H9 (cell line): Measurements from ENCODE around the gene ENC1. TPM values are rescaled to one million over a fixed set of nuclear protein-coding genes. Genes with fewer than 3 reads are reported as not detected.

Experiments used
- DNase-seq: peaks from one replicate; pipeline ENCODE4 v3.0.0-alpha.2; 2017
- H2AFZ ChIP-seq: one replicate; pipeline ENCODE4 v1.6.1; 2013; ENCODE audit warnings: mild to moderate bottlenecking, low read length, control low read depth, moderate library complexity
- H2AK5ac ChIP-seq: 2 replicates; pipeline ENCODE4 v1.6.1; 2013; ENCODE audit warnings: low read length, control low read depth, mixed read lengths; ENCODE audit not compliant: insufficient read length
- H2BK120ac ChIP-seq: one replicate; pipeline ENCODE4 v1.6.1; 2013; ENCODE audit warnings: low read depth, mild to moderate bottlenecking, low read length, control low read depth, inconsistent platforms; ENCODE audit not compliant: poor library complexity, severe bottlenecking
- H2BK12ac ChIP-seq: 2 replicates; pipeline ENCODE4 v1.6.1; 2013; ENCODE audit warnings: low read length, control low read depth, mixed read lengths, low read depth; ENCODE audit not compliant: insufficient read length
- H2BK15ac ChIP-seq: 2 replicates; pipeline ENCODE4 v1.6.1; 2013; ENCODE audit warnings: low read depth, low read length, control low read depth
- H2BK20ac ChIP-seq: one replicate; pipeline ENCODE4 v1.6.1; 2013; ENCODE audit warnings: low read depth, mild to moderate bottlenecking, low read length, control low read depth, inconsistent platforms; ENCODE audit not compliant: poor library complexity, severe bottlenecking
- H2BK5ac ChIP-seq: 2 replicates; pipeline ENCODE4 v1.6.1; 2013; ENCODE audit warnings: low read length, control low read depth, mixed read lengths; ENCODE audit not compliant: insufficient read length
- H3K14ac ChIP-seq: 2 replicates; pipeline ENCODE4 v1.6.1; 2013; ENCODE audit warnings: low read length, control low read depth; ENCODE audit not compliant: insufficient read depth
- H3K18ac ChIP-seq: 2 replicates; pipeline ENCODE4 v1.6.1; 2013; ENCODE audit warnings: low read depth, mild to moderate bottlenecking, mixed read lengths, low read length, control low read depth; ENCODE audit not compliant: insufficient read length
- H3K23ac ChIP-seq: 2 replicates; pipeline ENCODE4 v1.6.1; 2013; ENCODE audit warnings: low read length, control low read depth, mixed read lengths, low read depth; ENCODE audit not compliant: insufficient read length
- H3K23me2 ChIP-seq: 2 replicates; pipeline ENCODE4 v1.6.1; 2013; ENCODE audit warnings: low read depth, mild to moderate bottlenecking, mixed read lengths, low read length, control low read depth; ENCODE audit not compliant: insufficient read length, poor library complexity, severe bottlenecking
- H3K27ac ChIP-seq: 2 replicates; pipeline ENCODE4 v1.5.1; 2013; ENCODE audit warnings: low read length, control low read depth, mixed read lengths, low read depth; ENCODE audit not compliant: insufficient read length
- H3K27me3 ChIP-seq: 2 replicates; pipeline ENCODE4 v1.6.1; 2013; ENCODE audit warnings: low read length, control low read depth, inconsistent platforms; ENCODE audit not compliant: insufficient read depth
- H3K4ac ChIP-seq: 2 replicates; pipeline ENCODE4 v1.6.1; 2013; ENCODE audit warnings: low read depth, mild to moderate bottlenecking, control low read depth, inconsistent platforms, low read length, moderate library complexity
- H3K4me1 ChIP-seq: 2 replicates; pipeline ENCODE4 v1.6.1; 2013; ENCODE audit warnings: low read length, control low read depth, inconsistent platforms; ENCODE audit not compliant: insufficient read depth
- H3K4me2 ChIP-seq: 2 replicates; pipeline ENCODE4 v1.6.1; 2013; ENCODE audit warnings: low read length, control low read depth, mixed read lengths; ENCODE audit not compliant: insufficient read length, insufficient read depth
- H3K56ac ChIP-seq: 2 replicates; pipeline ENCODE4 v1.6.1; 2013; ENCODE audit warnings: low read depth, mild to moderate bottlenecking, mixed read lengths, low read length, control low read depth; ENCODE audit not compliant: insufficient read length
- H3K79me1 ChIP-seq: 2 replicates; pipeline ENCODE4 v1.6.1; 2013; ENCODE audit warnings: low read depth, mild to moderate bottlenecking, moderate library complexity, low read length, control low read depth, inconsistent platforms; ENCODE audit not compliant: insufficient read depth, poor library complexity, severe bottlenecking
- H3K79me2 ChIP-seq: 2 replicates; pipeline ENCODE4 v1.6.1; 2013; ENCODE audit warnings: low read length, control low read depth, inconsistent platforms; ENCODE audit not compliant: insufficient read depth
- H3K9ac ChIP-seq: 2 replicates; pipeline ENCODE4 v1.6.1; 2013; ENCODE audit warnings: low read length, control low read depth, mixed read lengths; ENCODE audit not compliant: insufficient read length; ENCODE audit errors: extremely low read depth
- H3K9me3 ChIP-seq: one replicate; pipeline ENCODE4 v1.6.1; 2013; ENCODE audit warnings: low read depth, low read length, inconsistent platforms; ENCODE audit not compliant: control insufficient read depth
- H3T11ph ChIP-seq: one replicate; pipeline ENCODE4 v1.6.1; 2013; ENCODE audit warnings: mild to moderate bottlenecking, low read length, control low read depth, inconsistent platforms
- H4K20me1 ChIP-seq: one replicate; pipeline ENCODE4 v1.6.1; 2013; ENCODE audit not compliant: control insufficient read depth, insufficient read length, insufficient read depth
- H4K5ac ChIP-seq: 2 replicates; pipeline ENCODE4 v1.6.1; 2013; ENCODE audit warnings: low read depth, mild to moderate bottlenecking, mixed read lengths, low read length, control low read depth; ENCODE audit not compliant: insufficient read length
- H4K8ac ChIP-seq: replicated peaks from 2 replicates; pipeline ENCODE4 v1.6.1; 2013; ENCODE audit warnings: low read length, control low read depth, mixed read lengths, low read depth; ENCODE audit not compliant: insufficient read length
- H4K91ac ChIP-seq: 2 replicates; pipeline ENCODE4 v1.6.1; 2013; ENCODE audit warnings: low read depth, mild to moderate bottlenecking, moderate library complexity, mixed read lengths, low read length, control low read depth; ENCODE audit not compliant: insufficient read length
- H3K27ac Mint-ChIP-seq, 3 experiments: 2 replicates in 2 of 3; 3 replicates in 1 of 3; pipeline ENCODE4 v1.8.0; 2020 to 2021; ENCODE audit warnings: mixed read lengths in 3 of 3, mild to moderate bottlenecking in 1 of 3, moderate library complexity in 1 of 3
- H3K27me3 Mint-ChIP-seq: 2 replicates; pipeline ENCODE4 v1.8.0; 2021; ENCODE audit warnings: low read depth, mild to moderate bottlenecking, moderate library complexity, mixed read lengths
- H3K36me3 Mint-ChIP-seq, 3 experiments: 2 replicates in 2 of 3; 3 replicates in 1 of 3; pipeline ENCODE4 v1.8.0; 2020 to 2021; ENCODE audit warnings: low read depth in 3 of 3, mixed read lengths in 3 of 3; ENCODE audit not compliant: insufficient read depth in 1 of 3
- H3K4me1 Mint-ChIP-seq, 2 experiments: 2 replicates each; pipeline ENCODE4 v1.8.0; 2020; ENCODE audit warnings: mixed read lengths in 2 of 2
- H3K4me3 Mint-ChIP-seq, 2 experiments: 2 replicates in 1 of 2; 3 replicates in 1 of 2; pipeline ENCODE4 v1.8.0; 2020 to 2021; ENCODE audit warnings: mild to moderate bottlenecking in 2 of 2, mixed read lengths in 2 of 2, moderate library complexity in 1 of 2
- H3K9me3 Mint-ChIP-seq, 2 experiments: 2 replicates in 1 of 2; 3 replicates in 1 of 2; pipeline ENCODE4 v1.8.0; 2020; ENCODE audit warnings: mild to moderate bottlenecking in 2 of 2, mixed read lengths in 2 of 2, moderate library complexity in 1 of 2
- WGBS: extraction: QIAGEN DNeasy Blood & Tissue Kit; methylation state at CpG from one replicate; pipeline ENCODE4 v1.1.7; 2013; ENCODE audit warnings: missing lambda C conversion rate, low lambda C conversion rate, mixed read lengths; ENCODE audit not compliant: insufficient read length; ENCODE audit errors: extremely low coverage; 5-methylcytosine and 5-hydroxymethylcytosine counted together
- total RNA-seq: library from RNA; stranded (reverse); gene quantifications from 2 replicates; pipeline ENCODE4 v1.2.1, GENCODE V29; 2021
- TF ChIP-seq, protein P1 (sequence below): fragments of 200-600 bp; sonication (generic); conservative IDR thresholded peaks from 3 replicates; pipeline ENCODE4 v1.8.0; 2021; ENCODE audit warnings: antibody characterized with exemption, mild to moderate bottlenecking

ENC1 gene
- total RNA-seq, 1 experiment from 2014 or later, result 14.4 TPM

DNA sequence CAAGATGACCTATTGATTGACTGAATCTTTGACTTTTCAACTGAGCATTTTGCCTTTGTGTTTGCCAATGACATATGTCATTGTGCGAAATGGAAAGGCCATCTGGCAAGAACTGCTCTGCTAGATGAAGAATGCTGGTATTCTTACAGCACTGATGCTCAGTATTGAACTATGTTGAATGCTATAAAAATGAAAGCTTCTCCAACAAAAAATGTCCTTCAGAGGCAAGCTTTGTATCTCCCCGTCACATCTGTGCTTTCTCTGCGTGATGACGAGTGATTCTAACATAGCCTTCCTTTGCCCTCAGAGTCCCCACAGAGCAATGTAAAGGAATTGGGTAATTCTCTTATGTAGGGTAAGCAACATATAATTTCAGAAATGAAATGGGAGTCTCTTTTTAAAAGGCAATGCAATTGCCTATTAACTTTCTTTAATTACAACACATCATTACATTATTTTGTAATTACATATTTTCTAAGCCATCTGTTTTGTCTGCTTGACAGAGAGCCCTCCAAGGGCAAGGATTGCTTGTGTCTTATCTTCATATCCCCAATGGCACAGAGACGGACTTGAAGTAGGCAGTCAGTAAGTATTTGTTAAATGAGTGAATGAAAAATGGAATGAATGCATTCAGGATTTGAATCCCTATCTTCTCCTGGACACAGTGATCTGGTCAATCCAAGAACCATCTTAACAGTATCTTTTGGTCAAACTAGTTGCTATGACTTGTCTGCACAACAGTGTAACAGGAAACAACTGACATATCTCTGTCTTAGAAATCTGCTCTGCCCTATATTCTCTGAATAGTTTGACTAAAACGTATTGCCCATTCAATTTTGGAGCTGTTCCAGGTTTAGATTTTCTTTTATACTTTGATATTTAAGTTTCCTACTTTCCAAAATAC lies 46.1 kb downstream of the ENC1 start:
- no peak overlapping the region for H3K9ac ChIP-seq
- H4K91ac ChIP-seq, result no peak overlapping the region
- no peak overlapping the region for H3K56ac ChIP-seq
- H3K27me3 ChIP-seq, result no peaks in the 10 kb centered on the region
- H3K23ac ChIP-seq, result no peak overlapping the region
- no peaks in the 10 kb centered on the region for H3K23me2 ChIP-seq
- H2BK5ac ChIP-seq, result no peak overlapping the region
- H3K27ac ChIP-seq, result no peak overlapping the region
- H2BK120ac ChIP-seq, result no peak overlapping the region
- H2AFZ ChIP-seq, result no peak overlapping the region
- no peak overlapping the region for H3T11ph ChIP-seq
- H3K9me3 ChIP-seq, result no peaks in the 10 kb centered on the region
- H3K4me1 Mint-ChIP-seq, result peaks cover 26 to 27% of the 10 kb centered on the region in 2 experiments
- no peaks in the 10 kb centered on the region; a peak in 1 of 5 replicates for H3K9me3 Mint-ChIP-seq
- H3K79me1 ChIP-seq, result no peaks in the 10 kb centered on the region
- H2BK15ac ChIP-seq, result no peak overlapping the region
- no peaks in the 10 kb centered on the region for H4K20me1 ChIP-seq
- H4K8ac ChIP-seq, result no peak overlapping the region
- H4K5ac ChIP-seq, result no peak overlapping the region
- H2BK20ac ChIP-seq, result no peak overlapping the region
- H3K4me2 ChIP-seq, result no peak overlapping the region
- H3K36me3 Mint-ChIP-seq, result no peaks in the 10 kb centered on the region; a peak in 1 of 7 replicates
- no peak overlapping the region for H3K4me3 Mint-ChIP-seq
- DNase-seq, result no peak
- H3K4me1 ChIP-seq, result no peaks in the 10 kb centered on the region; the same call in 1 of the 2 replicates
- no CpG with 5 or more reads among the region's 6 CpGs for WGBS
- no peak overlapping the region for H2BK12ac ChIP-seq
- no peak overlapping the region for H3K18ac ChIP-seq
- no peak overlapping the region for H3K14ac ChIP-seq
- no peaks in the 10 kb centered on the region for H3K79me2 ChIP-seq
- H3K27ac Mint-ChIP-seq, result no peak overlapping the region
- H3K27me3 Mint-ChIP-seq, result peaks cover 3% of the 10 kb centered on the region
- TF ChIP-seq, protein P1, sequence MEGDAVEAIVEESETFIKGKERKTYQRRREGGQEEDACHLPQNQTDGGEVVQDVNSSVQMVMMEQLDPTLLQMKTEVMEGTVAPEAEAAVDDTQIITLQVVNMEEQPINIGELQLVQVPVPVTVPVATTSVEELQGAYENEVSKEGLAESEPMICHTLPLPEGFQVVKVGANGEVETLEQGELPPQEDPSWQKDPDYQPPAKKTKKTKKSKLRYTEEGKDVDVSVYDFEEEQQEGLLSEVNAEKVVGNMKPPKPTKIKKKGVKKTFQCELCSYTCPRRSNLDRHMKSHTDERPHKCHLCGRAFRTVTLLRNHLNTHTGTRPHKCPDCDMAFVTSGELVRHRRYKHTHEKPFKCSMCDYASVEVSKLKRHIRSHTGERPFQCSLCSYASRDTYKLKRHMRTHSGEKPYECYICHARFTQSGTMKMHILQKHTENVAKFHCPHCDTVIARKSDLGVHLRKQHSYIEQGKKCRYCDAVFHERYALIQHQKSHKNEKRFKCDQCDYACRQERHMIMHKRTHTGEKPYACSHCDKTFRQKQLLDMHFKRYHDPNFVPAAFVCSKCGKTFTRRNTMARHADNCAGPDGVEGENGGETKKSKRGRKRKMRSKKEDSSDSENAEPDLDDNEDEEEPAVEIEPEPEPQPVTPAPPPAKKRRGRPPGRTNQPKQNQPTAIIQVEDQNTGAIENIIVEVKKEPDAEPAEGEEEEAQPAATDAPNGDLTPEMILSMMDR, result no peak
- no peak overlapping the region for H3K4ac ChIP-seq
- H2AK5ac ChIP-seq, result no peak overlapping the region
